Neural crest cell (in vitro differentiated cells): ENCODE measurements around the gene GRAMD1A. TPM values are rescaled to one million over a fixed set of nuclear protein-coding genes. Genes with fewer than 3 reads are reported as not detected.
A peak's percentile ranks its signal among the peaks of the same experiment; 100 is the strongest.
"Not testable (repeated sequence)": the region's sequence is repeated elsewhere in the genome, so short reads cannot be mapped to it uniquely, and the experiment has no call there.

ENCODE experiments used
- DNase-seq: peaks from one replicate; pipeline ENCODE4 v3.0.0; 2021; ENCODE audit warnings: low read depth, mixed read lengths, low spot score
- H3K27ac Mint-ChIP-seq: one replicate; pipeline ENCODE4 v1.8.0; 2021; ENCODE audit warnings: mild to moderate bottlenecking, mixed read lengths; ENCODE audit not compliant: unreplicated experiment
- H3K27me3 Mint-ChIP-seq: 2 replicates; pipeline ENCODE4 v1.8.0; 2021; ENCODE audit warnings: low read depth, mild to moderate bottlenecking, mixed read lengths
- H3K36me3 Mint-ChIP-seq: 2 replicates; pipeline ENCODE4 v1.8.0; 2021; ENCODE audit warnings: low read depth, mild to moderate bottlenecking, mixed read lengths
- H3K4me1 Mint-ChIP-seq: 2 replicates; pipeline ENCODE4 v1.8.0; 2021; ENCODE audit warnings: mixed read lengths
- H3K4me3 Mint-ChIP-seq: one replicate; pipeline ENCODE4 v1.8.0; 2021; ENCODE audit warnings: mild to moderate bottlenecking, mixed read lengths
- H3K9me3 Mint-ChIP-seq: 2 replicates; pipeline ENCODE4 v1.8.0; 2021; ENCODE audit warnings: mixed read lengths
- total RNA-seq: library from RNA; stranded (reverse); gene quantifications from 2 replicates; pipeline ENCODE4 v1.2.1, GENCODE V29; 2021
- TF ChIP-seq, protein P1 (sequence below): fragments of 200-600 bp; sonication (generic); conservative IDR thresholded peaks from 2 replicates; pipeline ENCODE4 v1.5.0; 2021; ENCODE audit warnings: antibody characterized with exemption, mild to moderate bottlenecking

Gene GRAMD1A
- total RNA-seq, 1 donor from 2014 or later: 103 TPM

GRCh38 chr19:35002037-35002535 is 2.0 kb downstream of the GRAMD1A start:
- H3K9me3 Mint-ChIP-seq: no peaks in the 10 kb centered on the region
- peaks cover 50% of the 10 kb centered on the region for H3K4me1 Mint-ChIP-seq
- H3K27me3 Mint-ChIP-seq: no peaks in the 10 kb centered on the region
- TF ChIP-seq, protein P1, sequence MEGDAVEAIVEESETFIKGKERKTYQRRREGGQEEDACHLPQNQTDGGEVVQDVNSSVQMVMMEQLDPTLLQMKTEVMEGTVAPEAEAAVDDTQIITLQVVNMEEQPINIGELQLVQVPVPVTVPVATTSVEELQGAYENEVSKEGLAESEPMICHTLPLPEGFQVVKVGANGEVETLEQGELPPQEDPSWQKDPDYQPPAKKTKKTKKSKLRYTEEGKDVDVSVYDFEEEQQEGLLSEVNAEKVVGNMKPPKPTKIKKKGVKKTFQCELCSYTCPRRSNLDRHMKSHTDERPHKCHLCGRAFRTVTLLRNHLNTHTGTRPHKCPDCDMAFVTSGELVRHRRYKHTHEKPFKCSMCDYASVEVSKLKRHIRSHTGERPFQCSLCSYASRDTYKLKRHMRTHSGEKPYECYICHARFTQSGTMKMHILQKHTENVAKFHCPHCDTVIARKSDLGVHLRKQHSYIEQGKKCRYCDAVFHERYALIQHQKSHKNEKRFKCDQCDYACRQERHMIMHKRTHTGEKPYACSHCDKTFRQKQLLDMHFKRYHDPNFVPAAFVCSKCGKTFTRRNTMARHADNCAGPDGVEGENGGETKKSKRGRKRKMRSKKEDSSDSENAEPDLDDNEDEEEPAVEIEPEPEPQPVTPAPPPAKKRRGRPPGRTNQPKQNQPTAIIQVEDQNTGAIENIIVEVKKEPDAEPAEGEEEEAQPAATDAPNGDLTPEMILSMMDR: no peak
- H3K27ac Mint-ChIP-seq: no peak overlapping the region
- no peak for DNase-seq
- H3K36me3 Mint-ChIP-seq: peaks cover 4% of the 10 kb centered on the region
- H3K4me3 Mint-ChIP-seq: peak overlapping the region; percentile 90

DNA sequence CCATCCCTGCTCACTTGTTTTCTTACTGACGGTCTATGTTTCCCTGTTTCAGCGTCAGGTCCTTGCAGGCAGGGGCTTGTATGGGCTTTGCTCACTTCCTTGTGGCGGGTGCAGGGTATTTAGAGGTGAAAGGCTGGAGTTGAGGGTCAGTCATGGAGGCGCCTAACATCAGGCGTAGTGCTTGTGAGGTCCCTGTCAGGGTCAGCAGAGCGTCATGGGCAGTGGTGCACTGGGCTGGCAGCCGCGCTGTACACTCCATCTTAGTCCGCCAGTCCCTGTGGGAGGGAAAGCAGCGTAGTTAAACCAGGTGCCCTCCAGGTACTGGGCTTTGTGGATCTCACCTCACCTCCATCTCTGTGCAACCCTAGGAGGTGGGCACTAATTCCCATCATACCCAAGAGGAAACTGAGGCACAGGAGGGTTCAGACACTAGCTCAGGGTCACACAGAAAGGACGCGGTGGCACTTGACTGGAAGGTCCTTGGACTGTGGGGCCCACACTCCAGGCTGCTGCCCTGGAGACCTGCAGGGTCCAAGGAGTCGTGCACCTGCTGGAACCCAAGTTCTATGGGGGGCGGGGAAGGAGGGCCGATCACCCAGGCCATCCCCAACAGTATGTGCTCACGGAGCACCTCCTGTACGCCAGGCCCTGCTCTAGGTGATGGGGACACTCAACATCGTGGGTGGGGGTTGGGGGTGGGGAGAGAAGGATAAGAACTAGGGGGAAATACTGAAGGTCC is 4.6 kb downstream of the GRAMD1A start:
- Mint-ChIP-seq H3K9me3 (no peaks in the 10 kb centered on the region), H3K36me3 (peaks cover 4% of the 10 kb centered on the region), H3K4me3 (peak overlapping the region; percentile 61), H3K4me1 (peaks cover 33% of the 10 kb centered on the region), H3K27ac (no peak overlapping the region), H3K27me3 (no peaks in the 10 kb centered on the region)
- TF ChIP-seq, protein P1: no peak
- no peak for DNase-seq

DNA sequence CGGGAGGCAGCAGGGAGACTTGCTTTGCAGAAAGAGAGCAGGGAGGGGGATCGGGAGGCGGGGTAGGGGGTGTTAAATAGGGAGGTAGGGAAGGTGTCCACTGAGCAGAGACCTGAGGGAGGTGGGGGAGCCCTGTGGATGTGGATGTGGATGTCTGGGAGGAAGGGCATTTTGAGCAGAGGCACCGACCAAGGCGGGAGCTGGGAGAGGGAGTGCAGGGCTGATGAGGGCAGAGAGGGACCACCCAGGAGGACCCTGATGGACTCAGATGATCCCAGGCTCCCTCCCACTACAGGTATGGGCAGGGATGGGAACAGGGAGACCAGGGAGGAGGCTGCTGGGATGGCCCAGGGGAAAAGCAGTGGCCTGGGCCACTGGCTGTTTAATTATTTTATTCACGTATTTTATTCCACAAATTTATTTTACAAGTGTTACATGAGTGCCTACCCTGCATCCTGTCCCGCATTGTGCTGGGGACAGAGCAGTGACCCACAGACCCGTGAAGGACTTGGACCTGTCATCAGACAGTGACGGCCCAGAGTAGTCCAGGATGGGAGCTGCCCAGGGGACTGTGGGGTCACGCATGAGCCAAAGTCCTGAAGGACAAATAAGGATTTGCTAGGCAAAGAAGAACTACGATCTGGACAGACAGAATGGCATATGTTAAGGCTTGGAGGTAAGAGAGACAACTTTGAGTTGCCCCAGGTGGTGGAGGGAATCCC is 5.3 kb downstream of the GRAMD1A start:
- Mint-ChIP-seq H3K36me3 (peaks cover 5% of the 10 kb centered on the region), H3K27me3 (no peaks in the 10 kb centered on the region), H3K27ac (no peak overlapping the region), H3K4me1 (peaks cover 33% of the 10 kb centered on the region), H3K4me3 (peak overlapping the region; percentile 15), H3K9me3 (no peaks in the 10 kb centered on the region)
- TF ChIP-seq, protein P1: no peak
- no peak for DNase-seq

- Mint-ChIP-seq H3K4me3 (peak overlapping the region; percentile 15), H3K4me1 (peaks cover 31% of the 10 kb centered on the region)
- H3K27me3 Mint-ChIP-seq, DNase-seq, H3K36me3 Mint-ChIP-seq, H3K9me3 Mint-ChIP-seq, H3K27ac Mint-ChIP-seq: not testable (repeated sequence)
Measured at GRCh38 chr19:35006007-35006341, 5.9 kb downstream of the GRAMD1A start.

DNA sequence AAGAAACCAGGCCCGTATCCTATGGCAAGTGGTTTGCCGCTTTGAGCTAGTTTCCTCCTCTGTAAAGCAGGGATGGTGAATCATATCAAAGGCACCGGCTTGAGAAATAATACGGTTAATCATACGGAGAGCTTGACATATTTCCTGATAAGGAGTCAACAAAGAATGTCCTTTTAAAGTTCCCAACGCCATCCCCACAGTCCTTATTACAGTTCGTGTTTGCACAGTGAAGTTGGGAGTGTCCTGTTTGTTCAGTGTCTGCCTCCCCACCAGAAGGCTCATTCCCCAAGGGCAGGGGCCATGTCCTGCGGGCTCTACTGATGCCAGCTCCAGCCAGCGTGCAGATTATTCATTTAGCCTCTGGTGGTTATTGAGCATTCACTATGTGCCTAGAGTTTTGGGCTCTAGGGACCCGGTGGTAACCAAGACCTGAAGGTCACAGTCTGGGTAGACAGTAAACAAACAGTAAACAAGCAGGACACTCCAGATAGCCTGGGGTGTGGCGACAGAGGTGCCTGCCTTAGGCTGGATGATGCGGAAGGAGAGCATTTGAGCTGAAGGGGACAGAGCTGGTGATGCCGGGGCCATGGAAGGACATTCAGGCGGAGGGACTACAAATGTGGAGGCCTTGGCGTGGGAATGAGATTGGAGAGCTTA is 6.3 kb downstream of the GRAMD1A start:
- no peak overlapping the region for H3K4me3 Mint-ChIP-seq
- no peak for DNase-seq
- H3K27me3 Mint-ChIP-seq: no peaks in the 10 kb centered on the region
- H3K36me3 Mint-ChIP-seq: peaks cover 6% of the 10 kb centered on the region
- peak overlapping the region; percentile 46 for H3K27ac Mint-ChIP-seq
- peaks cover 26% of the 10 kb centered on the region for H3K4me1 Mint-ChIP-seq
- TF ChIP-seq, protein P1: no peak
- H3K9me3 Mint-ChIP-seq: no peaks in the 10 kb centered on the region
